ENCODE results near the gene SLC25A19. TPM values are rescaled to one million over a fixed set of nuclear protein-coding genes. Genes with fewer than 3 reads are reported as not detected.
"Not testable (repeated sequence)": the region's sequence is repeated elsewhere in the genome, so short reads cannot be mapped to it uniquely, and the experiment has no call there.

SLC25A19 gene
- total and polyA plus RNA-seq, 5 donors = 8.4 to 23.5 (median 14.2) TPM

DNA sequence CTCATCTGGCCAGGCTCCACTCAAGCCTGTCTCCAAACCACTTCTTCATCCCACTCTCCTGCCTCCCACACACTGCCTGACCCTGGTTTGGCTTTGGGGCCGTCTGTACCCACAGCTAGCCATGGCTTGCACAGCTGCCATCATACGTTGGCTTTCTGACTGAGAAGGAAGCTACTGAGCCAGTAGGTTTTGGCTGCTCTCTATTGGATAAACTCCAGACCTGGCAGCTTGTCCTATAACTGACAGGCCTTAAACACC, 22.2 kb downstream of the SLC25A19 start:
- Histone ChIP-seq H3K4me1 (ENCODE audit: control insufficient read depth, insufficient read depth, low read length) (peaks cover 4% of the 10 kb centered on the region), H3K27ac (ENCODE audit: low read length) (no peak overlapping the region), H3K9me3 (ENCODE audit: control insufficient read depth, low read length) (no peaks in the 10 kb centered on the region), H3K4me3 (ENCODE audit: low read length) (no peak overlapping the region), H3K27me3 (ENCODE audit: control insufficient read depth, insufficient read depth) (no peaks in the 10 kb centered on the region)
- 37% methylated on average over 2 of the region's 2 CpGs for WGBS
- intact Hi-C loops (cut with DNase I) = no loop called here
- no peak for ATAC-seq
- no peak for DNase-seq

DNA sequence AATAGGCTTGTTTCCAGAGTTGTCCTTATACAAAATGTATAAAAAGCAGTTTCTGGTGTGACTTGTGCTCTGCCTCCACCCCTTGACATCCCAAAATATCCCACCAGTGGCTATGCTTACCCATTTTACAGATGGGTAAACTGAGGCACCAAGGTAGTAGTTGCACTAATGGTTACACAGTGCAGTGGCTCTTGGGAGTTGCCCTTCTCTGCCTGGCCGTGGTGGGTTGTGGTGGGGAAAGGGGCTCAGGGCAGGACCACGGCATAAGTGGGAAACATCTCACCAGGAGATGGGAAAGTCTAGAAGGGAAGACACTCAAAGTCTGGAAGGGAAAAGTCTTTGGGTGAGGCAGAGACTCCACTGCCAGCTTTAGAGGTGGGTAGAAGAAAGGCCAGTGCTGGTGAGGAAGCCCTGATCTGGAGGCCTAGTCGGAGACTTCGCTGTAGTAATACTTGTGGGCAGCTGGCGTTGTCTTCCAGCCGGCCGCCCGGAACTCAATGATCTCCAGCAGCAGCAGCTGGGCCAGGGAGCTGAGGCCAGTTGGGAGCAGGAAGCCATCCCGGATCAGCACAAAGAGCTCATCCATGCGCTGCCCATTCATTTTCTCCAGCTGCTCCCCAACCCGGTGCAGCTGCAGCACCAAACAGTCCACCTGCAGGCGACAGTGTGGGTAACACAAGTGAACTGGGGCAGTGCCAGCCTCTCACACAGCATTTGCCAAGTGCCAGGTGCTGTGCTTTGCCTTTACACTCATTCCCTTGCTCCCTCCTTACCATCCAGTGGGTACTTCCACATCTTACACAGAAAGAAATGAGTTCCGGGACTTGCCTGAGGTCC, 22.7 kb downstream of the SLC25A19 start:
- intact Hi-C loops (cut with DNase I) = no loop called here
- 83% methylated on average over 13 of the region's 13 CpGs for WGBS
- H3K27me3 ChIP-seq (ENCODE audit: control insufficient read depth, insufficient read depth) = no peaks in the 10 kb centered on the region
- peaks cover 2% of the 10 kb centered on the region for H3K4me1 ChIP-seq (ENCODE audit: control insufficient read depth, insufficient read depth, low read length)
- no peaks in the 10 kb centered on the region for H3K9me3 ChIP-seq (ENCODE audit: control insufficient read depth, low read length)
- DNase-seq (no peak), ATAC-seq (no peak)
- no peak overlapping the region for H3K27ac ChIP-seq (ENCODE audit: low read length)
- H3K4me3 ChIP-seq (ENCODE audit: low read length) = no peak overlapping the region

DNA sequence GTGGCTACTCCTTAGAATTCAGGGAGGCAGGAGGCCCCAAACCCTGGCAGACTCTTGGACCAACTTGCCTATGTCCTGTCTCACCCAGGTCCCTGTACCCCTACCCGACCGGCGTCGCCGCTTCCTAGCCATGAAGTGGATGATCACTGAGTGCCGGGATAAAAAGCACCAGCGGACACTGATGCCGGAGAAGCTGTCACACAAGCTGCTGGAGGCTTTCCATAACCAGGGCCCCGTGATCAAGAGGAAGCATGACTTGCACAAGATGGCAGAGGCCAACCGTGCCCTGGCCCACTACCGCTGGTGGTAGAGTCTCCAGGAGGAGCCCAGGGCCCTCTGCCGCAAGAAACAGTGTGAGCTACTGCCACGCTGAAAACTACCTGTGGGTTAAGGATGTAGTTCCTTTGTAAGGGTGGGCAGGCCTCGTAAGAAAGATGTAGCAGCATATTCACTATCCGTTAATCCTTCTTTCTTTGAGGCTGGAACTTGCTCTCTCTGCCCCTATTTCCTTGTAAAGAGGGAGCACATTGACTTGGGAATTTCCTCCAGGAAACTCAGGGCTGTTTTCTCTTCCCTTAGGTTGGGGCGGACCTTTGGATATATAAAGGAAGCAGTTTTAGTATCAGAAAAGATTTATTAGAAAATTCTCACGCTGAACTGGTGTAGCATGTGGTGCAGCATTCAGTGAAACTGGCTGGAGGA, 23.5 kb downstream of the SLC25A19 start:
- Histone ChIP-seq H3K27ac (ENCODE audit: low read length) (no peak overlapping the region), H3K27me3 (ENCODE audit: control insufficient read depth, insufficient read depth) (no peaks in the 10 kb centered on the region)
- no peak for ATAC-seq

DNA sequence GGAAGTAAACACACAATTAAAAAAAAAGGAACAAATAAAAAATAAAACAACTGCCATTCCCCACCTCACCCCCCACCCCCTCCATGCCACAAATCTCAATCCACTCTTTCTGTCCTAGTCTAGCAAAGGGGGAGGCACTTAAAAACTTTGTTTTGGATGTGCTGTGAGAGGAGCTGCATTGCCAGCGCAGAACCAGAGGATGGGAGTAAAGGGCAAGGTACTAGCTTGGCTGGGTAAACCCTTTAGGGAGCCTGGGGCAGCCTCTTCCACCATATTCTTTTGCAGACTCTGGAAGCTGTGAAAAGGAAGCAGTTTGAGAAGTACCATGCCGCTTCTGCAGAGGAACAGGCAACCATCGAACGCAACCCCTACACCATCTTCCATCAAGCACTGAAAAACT, 26.2 kb downstream of the SLC25A19 start:
- intact Hi-C loops (cut with DNase I) = no loop called here
- H3K4me3 ChIP-seq (ENCODE audit: low read length) = no peak overlapping the region
- H3K9me3 ChIP-seq (ENCODE audit: control insufficient read depth, low read length) = no peaks in the 10 kb centered on the region
- no peak overlapping the region for H3K27ac ChIP-seq (ENCODE audit: low read length)
- H3K4me1 ChIP-seq (ENCODE audit: control insufficient read depth, insufficient read depth, low read length) = peaks cover 2% of the 10 kb centered on the region
- peak in 1 of 3 donors; percentile 36 for DNase-seq
- no peak for ATAC-seq
- 94% methylated on average over 4 of the region's 4 CpGs for WGBS
- H3K27me3 ChIP-seq (ENCODE audit: control insufficient read depth, insufficient read depth) = no peaks in the 10 kb centered on the region

More for the DNA sequence above, 23.5 kb downstream of the SLC25A19 start:
- DNase-seq = peak in 1 of 3 donors; percentile 46
- WGBS = 83% methylated on average over 17 of the region's 17 CpGs
- Histone ChIP-seq H3K4me1 (ENCODE audit: control insufficient read depth, insufficient read depth, low read length) (peaks cover 2% of the 10 kb centered on the region), H3K4me3 (ENCODE audit: low read length) (no peak overlapping the region), H3K9me3 (ENCODE audit: control insufficient read depth, low read length) (no peaks in the 10 kb centered on the region)
- intact Hi-C loops (cut with DNase I) = no loop called here

DNA sequence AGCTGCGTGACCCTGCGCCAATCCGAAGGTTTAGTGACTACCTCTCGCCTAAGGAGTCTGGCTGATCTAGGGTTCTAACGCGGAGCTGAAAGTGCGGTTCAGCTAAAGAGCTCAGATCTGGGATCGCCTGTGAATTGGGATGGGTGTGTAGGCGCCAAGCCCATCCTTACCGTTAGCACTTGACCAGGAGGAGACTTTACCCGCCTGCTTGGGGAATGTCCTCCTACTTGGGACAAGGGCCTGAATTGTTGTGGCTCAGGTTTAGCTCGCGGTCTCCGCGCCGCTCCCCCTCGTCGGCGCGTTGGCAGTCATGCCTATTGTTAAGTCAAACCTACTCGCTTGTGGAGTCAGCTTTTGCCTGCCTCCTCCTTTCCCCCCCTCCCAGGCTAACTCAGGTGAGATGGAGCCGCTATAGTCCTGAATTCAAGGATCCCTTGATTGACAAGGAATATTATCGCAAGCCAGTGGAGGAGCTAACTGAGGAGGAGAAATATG, 27.1 kb downstream of the SLC25A19 start:
- no peaks in the 10 kb centered on the region for H3K9me3 ChIP-seq (ENCODE audit: control insufficient read depth, low read length)
- peak overlapping the region; percentile 94 for H3K4me3 ChIP-seq (ENCODE audit: low read length)
- no peaks in the 10 kb centered on the region for H3K27me3 ChIP-seq (ENCODE audit: control insufficient read depth, insufficient read depth)
- ATAC-seq (peak in 1 of 2 donors; percentile 1), DNase-seq (peak in 1 of 3 donors; percentile 37)
- intact Hi-C loops (cut with DNase I) = no loop called here
- WGBS = 1% methylated on average over 23 of the region's 23 CpGs
- H3K27ac ChIP-seq (ENCODE audit: low read length) = peak overlapping the region; percentile 88
- peaks cover 2% of the 10 kb centered on the region for H3K4me1 ChIP-seq (ENCODE audit: control insufficient read depth, insufficient read depth, low read length)

DNA sequence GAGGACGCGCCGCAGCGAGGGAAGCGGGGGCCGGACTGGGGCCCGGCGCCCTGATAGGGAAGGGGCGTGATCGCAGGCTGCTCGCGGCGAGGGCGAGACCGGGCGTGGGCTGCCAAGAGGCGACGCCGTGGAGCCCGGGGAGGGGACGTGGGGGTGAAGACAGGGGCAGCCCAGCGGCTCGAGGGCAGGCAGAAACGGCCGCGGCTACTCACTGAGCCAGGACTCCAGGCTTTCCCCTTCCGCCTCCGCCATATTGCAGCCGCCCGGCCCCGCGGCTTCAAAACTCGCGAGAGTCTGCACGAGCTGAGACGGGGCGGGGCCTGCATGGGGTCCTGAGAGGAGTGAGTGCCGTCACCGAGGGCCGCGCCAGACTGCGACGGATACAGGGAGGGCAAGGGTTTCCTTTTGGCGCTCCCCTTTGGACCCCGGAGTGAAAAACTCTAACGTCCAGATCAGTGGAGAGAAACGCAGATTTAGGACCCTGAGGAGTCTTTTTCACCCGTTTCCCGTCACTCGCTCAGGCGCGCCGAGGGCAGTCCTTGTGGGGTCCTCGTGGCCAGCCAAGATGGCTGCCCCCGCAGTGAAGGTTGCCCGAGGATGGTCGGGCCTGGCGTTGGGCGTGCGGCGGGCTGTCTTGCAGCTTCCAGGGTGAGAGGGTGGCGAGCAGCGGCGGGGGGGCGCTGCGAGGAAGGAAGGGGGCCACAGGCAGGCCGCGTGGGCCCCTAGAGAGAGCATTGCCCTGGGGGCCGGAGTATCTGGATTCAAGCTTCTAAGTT, 27.7 kb downstream of the SLC25A19 start, which contains the start of the genes GGA3 and MRPS7:
Gene GGA3, minus strand, starts transcription at position 271 of the 776 bp plus-strand sequence. Its CDS starts 19 bp downstream, at position 252.
Gene MRPS7, plus strand, starts transcription at position 544 of the 776 bp plus-strand sequence. Its CDS starts 22 bp downstream, at position 566.
- DNase-seq (peak; percentile 97 to 99 (median 99)), ATAC-seq (peak; percentile 97)
- no peaks in the 10 kb centered on the region for H3K27me3 ChIP-seq (ENCODE audit: control insufficient read depth, insufficient read depth)
- H3K27ac ChIP-seq (ENCODE audit: low read length) = peak within 1 kb of the TSS; percentile 88
- peak within 1 kb of the TSS; percentile 94 for H3K4me3 ChIP-seq (ENCODE audit: low read length)
- no peaks in the 10 kb centered on the region for H3K9me3 ChIP-seq (ENCODE audit: control insufficient read depth, low read length)
- intact Hi-C loops (cut with DNase I) = no loop called here
- peaks cover 2% of the 10 kb centered on the region for H3K4me1 ChIP-seq (ENCODE audit: control insufficient read depth, insufficient read depth, low read length)
- under 1% methylated on average over 68 of the region's 69 CpGs for WGBS

DNA sequence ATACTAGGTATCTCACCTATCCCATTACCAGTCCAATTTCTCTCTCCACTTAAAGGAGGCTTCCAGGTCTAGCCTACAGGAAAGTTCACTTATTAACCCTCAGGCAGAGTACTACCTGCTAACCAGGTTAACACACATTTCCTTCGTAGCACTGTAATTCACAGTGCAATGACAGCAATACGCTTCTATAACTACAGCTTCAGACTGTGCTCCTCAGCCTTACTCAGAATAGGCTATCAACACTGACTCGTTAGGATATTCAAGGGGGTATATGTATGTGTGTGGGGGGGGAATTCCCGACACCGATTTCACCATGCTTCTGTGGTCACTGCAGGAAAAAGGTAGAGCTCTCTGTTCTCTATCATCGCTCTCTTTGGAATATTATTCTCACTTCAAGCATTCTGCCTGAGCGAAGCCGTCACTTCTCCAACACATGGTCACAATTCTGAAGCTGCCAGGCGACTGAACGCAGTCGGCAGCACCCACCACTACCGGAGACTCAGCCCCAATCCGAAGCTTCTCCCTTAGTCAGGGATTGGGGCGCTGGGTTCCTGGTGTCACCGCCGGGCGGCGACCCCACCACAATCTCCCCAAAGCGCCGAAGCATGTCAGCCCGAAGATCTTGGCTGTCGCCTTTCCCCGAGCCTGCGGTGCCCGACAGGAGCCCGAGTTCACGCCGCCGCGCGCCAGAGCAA, 28.4 kb downstream of the SLC25A19 start:
- DNase-seq = no peak
- H3K27ac ChIP-seq (ENCODE audit: low read length) = peak overlapping the region; percentile 88
- H3K4me1 ChIP-seq (ENCODE audit: control insufficient read depth, insufficient read depth, low read length) = peaks cover 2% of the 10 kb centered on the region
- H3K4me3 ChIP-seq (ENCODE audit: low read length) = peak overlapping the region; percentile 94
- H3K9me3 ChIP-seq (ENCODE audit: control insufficient read depth, low read length) = no peaks in the 10 kb centered on the region
- intact Hi-C loops (cut with DNase I) = no loop called here
- WGBS = 2% methylated on average over 31 of the region's 31 CpGs
- ATAC-seq = peak in 1 of 2 donors; percentile 1
- no peaks in the 10 kb centered on the region for H3K27me3 ChIP-seq (ENCODE audit: control insufficient read depth, insufficient read depth)

DNA sequence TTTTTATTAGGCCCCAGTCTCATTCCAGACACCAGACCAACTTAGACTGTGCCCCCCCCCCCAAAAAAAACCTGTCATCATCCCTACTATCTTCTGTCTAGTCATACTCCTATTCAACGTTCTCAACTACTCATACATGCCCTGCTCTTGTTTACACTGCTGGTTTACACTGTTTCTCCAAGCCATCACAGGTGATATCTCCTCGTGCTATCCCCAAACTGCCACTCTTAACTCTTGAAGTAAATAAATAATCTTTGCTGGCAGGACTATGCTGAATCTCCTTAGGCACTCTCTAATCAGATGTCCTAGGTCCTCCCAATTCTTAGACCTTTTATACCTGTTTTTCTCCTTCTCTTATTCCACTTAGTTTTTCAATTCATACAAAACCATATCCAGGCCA, 32.0 kb downstream of the SLC25A19 start:
- H3K4me3 ChIP-seq (ENCODE audit: low read length); H3K4me1 ChIP-seq (ENCODE audit: control insufficient read depth, insufficient read depth, low read length); DNase-seq; ATAC-seq; H3K27ac ChIP-seq (ENCODE audit: low read length); H3K9me3 ChIP-seq (ENCODE audit: control insufficient read depth, low read length); H3K27me3 ChIP-seq (ENCODE audit: control insufficient read depth, insufficient read depth); intact Hi-C loops (cut with DNase I): not testable (repeated sequence)
- WGBS = 37% methylated on average over 2 of the region's 2 CpGs

DNA sequence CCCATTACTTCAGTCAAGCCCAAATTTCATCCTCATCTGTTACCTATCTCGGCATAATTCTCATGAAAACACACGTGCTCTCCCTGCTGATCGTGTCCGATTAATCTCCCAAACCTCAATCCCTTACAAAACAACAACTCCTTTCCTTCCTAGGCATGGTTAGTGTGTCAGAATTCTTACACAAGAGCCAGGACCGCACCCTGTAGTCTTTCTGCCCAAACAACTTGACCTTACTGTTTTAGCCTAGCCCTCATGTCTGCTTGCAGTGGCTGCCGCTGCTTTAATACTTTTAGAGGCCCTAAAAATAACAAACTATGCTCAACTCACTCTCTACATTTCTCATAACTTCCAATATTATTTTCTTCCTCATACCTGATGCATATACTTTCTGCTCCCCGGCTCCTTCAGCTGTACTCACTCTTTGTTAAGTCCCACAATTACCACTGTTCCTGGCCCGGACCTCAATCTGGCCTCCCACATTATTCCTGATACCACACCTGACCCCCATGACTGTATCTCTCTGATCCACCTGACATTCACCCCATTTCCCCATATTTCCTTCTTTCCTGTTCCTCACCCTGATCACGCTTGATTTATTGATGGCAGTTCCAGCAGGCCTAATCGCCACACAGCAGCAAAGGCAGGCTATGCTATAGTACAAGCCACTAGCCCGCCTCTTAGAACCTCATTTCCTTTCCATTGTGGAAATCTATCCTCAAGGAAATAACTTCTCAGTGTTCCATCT, 33.1 kb downstream of the SLC25A19 start:
- 70% methylated on average over 11 of the region's 11 CpGs for WGBS
- H3K4me3 ChIP-seq (ENCODE audit: low read length); DNase-seq; ATAC-seq; H3K4me1 ChIP-seq (ENCODE audit: control insufficient read depth, insufficient read depth, low read length); H3K27ac ChIP-seq (ENCODE audit: low read length); intact Hi-C loops (cut with DNase I); H3K9me3 ChIP-seq (ENCODE audit: control insufficient read depth, low read length); H3K27me3 ChIP-seq (ENCODE audit: control insufficient read depth, insufficient read depth): not testable (repeated sequence)
